SHP77 (cell line): ENCODE data around the gene TMEM178A.
"Not testable (repeated sequence)": the region's sequence is repeated elsewhere in the genome, so short reads cannot be mapped to it uniquely, and the experiment has no call there.

Source experiments
- DNase-seq, 2 experiments: peaks; one replicate each; lab custom pipeline; 2025; lab: John Stamatoyannopoulos, UW

TMEM178A gene

GRCh38 chr2:39648580-39648979 lies 17.1 kb upstream of the TMEM178A start:
- no peak for DNase-seq

GRCh38 chr2:39649511-39649910 lies 16.2 kb upstream of the TMEM178A start:
- no peak for DNase-seq

- no peak for DNase-seq
Measured at GRCh38 chr2:39650468-39650867, 15.2 kb upstream of the TMEM178A start.

- DNase-seq: not testable (repeated sequence)
Measured at GRCh38 chr2:39656215-39656614, 9.5 kb upstream of the TMEM178A start.

GRCh38 chr2:39657287-39657937 lies 8.3 kb upstream of the TMEM178A start:
- DNase-seq: no peak

- no peak for DNase-seq
Measured at GRCh38 chr2:39658371-39658770, 7.3 kb upstream of the TMEM178A start.

- DNase-seq: no peak
Measured at GRCh38 chr2:39659765-39660611, 5.7 kb upstream of the TMEM178A start.

- DNase-seq: no peak
Measured at GRCh38 chr2:39660612-39661236, 5.0 kb upstream of the TMEM178A start.

GRCh38 chr2:39661826-39662225 lies 3.9 kb upstream of the TMEM178A start:
- no peak for DNase-seq

GRCh38 chr2:39663187-39663930 lies 2.4 kb upstream of the TMEM178A start:
- no peak for DNase-seq

- DNase-seq: no peak
Measured at GRCh38 chr2:39664232-39664887, 1.4 kb upstream of the TMEM178A start.

- DNase-seq: no peak
Measured at GRCh38 chr2:39664888-39665591, 677 bp upstream of the TMEM178A start.

GRCh38 chr2:39666491-39667101 lies 879 bp downstream of the TMEM178A start:
- DNase-seq: no peak

- DNase-seq: no peak
Measured at GRCh38 chr2:39667104-39667885, 1.6 kb downstream of the TMEM178A start.

- no peak for DNase-seq
Measured at GRCh38 chr2:39667886-39668276, 2.2 kb downstream of the TMEM178A start.

GRCh38 chr2:39668576-39669080 lies 2.9 kb downstream of the TMEM178A start:
- no peak for DNase-seq

- no peak for DNase-seq
Measured at GRCh38 chr2:39671604-39672003, 5.9 kb downstream of the TMEM178A start.

GRCh38 chr2:39673018-39673417 lies 7.3 kb downstream of the TMEM178A start:
- no peak for DNase-seq

GRCh38 chr2:39676342-39676741 lies 10.6 kb downstream of the TMEM178A start:
- DNase-seq: no peak

- no peak for DNase-seq
Measured at GRCh38 chr2:39678170-39678569, 12.5 kb downstream of the TMEM178A start.
